HG03045 (cell line): ENCODE data around the gene BAZ2A.
"Not testable (repeated sequence)": the region's sequence is repeated elsewhere in the genome, so short reads cannot be mapped to it uniquely, and the experiment has no call there.

Experiments
- ATAC-seq: cut with Tn5 transposase; IDR thresholded peaks from one replicate; pipeline ENCODE4 v1.9.1; 2021; ENCODE audit warnings: mild to moderate bottlenecking, moderate library complexity; ENCODE audit not compliant: unreplicated experiment

Gene BAZ2A

GRCh38 chr12:56630180-56630632, at the start of gene BAZ2A:
Gene BAZ2A (minus strand): TSS chr12:56630326. CDS start chr12:56617530, 12,796 bp downstream.
- peak; percentile 56 for ATAC-seq

- no peak for ATAC-seq
These were observed 48.7 kb upstream of the BAZ2A start for GRCh38 chr12:56678852-56679251.

GRCh38 chr12:56677680-56678079, 47.6 kb upstream of the BAZ2A start:
- peak; percentile 45 for ATAC-seq

GRCh38 chr12:56676851-56677580, 46.9 kb upstream of the BAZ2A start:
- ATAC-seq = no peak

GRCh38 chr12:56671608-56672007, 41.5 kb upstream of the BAZ2A start:
- ATAC-seq = no peak

GRCh38 chr12:56670836-56671235, 40.7 kb upstream of the BAZ2A start:
- no peak for ATAC-seq

GRCh38 chr12:56668197-56668457, 38.0 kb upstream of the BAZ2A start:
- no peak for ATAC-seq

GRCh38 chr12:56661979-56662638, 32.0 kb upstream of the BAZ2A start:
- ATAC-seq = no peak

GRCh38 chr12:56661560-56661959, 31.4 kb upstream of the BAZ2A start:
- ATAC-seq = no peak

- no peak for ATAC-seq
These were observed 28.8 kb upstream of the BAZ2A start for GRCh38 chr12:56658921-56659320.

GRCh38 chr12:56657416-56658379, 27.6 kb upstream of the BAZ2A start:
- no peak for ATAC-seq

- not testable (repeated sequence) for ATAC-seq
These were observed 23.7 kb upstream of the BAZ2A start for GRCh38 chr12:56653781-56654180.

- ATAC-seq = not testable (repeated sequence)
These were observed 17.9 kb upstream of the BAZ2A start for GRCh38 chr12:56648023-56648422.

- ATAC-seq = peak; percentile 98
These were observed 15.8 kb upstream of the BAZ2A start, which contains the start of gene ATP5F1B for GRCh38 chr12:56645717-56646446. Gene ATP5F1B (minus strand): TSS chr12:56645984. CDS start chr12:56645963, 21 bp downstream.

- ATAC-seq = no peak
These were observed 15.1 kb upstream of the BAZ2A start for GRCh38 chr12:56645201-56645716.

- no peak for ATAC-seq
These were observed 14.5 kb upstream of the BAZ2A start for GRCh38 chr12:56644654-56645053.

- no peak for ATAC-seq
These were observed 11.1 kb upstream of the BAZ2A start for GRCh38 chr12:56641219-56641618.

GRCh38 chr12:56637621-56638020, 7.5 kb upstream of the BAZ2A start:
- ATAC-seq = no peak

GRCh38 chr12:56636675-56637540, 6.8 kb upstream of the BAZ2A start:
- peak; percentile 53 for ATAC-seq
